ENCODE measurements around the gene COLGALT1.

The COLGALT1 gene

GRCh38 chr19:17627161-17627560 is 71.7 kb downstream of the COLGALT1 start:
- H3K4me3 ChIP-seq: no peak overlapping the region
- no peaks in the 10 kb centered on the region for H3K27me3 ChIP-seq
- no peaks in the 10 kb centered on the region for H3K36me3 ChIP-seq
- H3K9ac ChIP-seq: no peak overlapping the region
- TF ChIP-seq Cebpa-rat (IDR thresholded peaks at IDR 0.05): no peak
- H3K4me2 ChIP-seq: peak overlapping the region in 5 of 11 experiments; percentile 15 to 55 (median 27); a peak in 1 of 22 replicates
- peaks cover 0 to 29% (median 15%) of the 10 kb centered on the region in 10 experiments; a peak in 13 of 20 replicates for H3K4me1 ChIP-seq
- no peak overlapping the region for H3K27ac ChIP-seq
- no peaks in the 10 kb centered on the region for H4K20me1 ChIP-seq
- H3K9me3 ChIP-seq (replicated peaks in 1 of 11): peaks cover under 1 to 12% (median 8%) of the 10 kb centered on the region in 11 experiments; a peak in 21 of 22 replicates

GRCh38 chr19:17627921-17628320 is 72.5 kb downstream of the COLGALT1 start:
- Histone ChIP-seq H4K20me1 (no peaks in the 10 kb centered on the region), H3K4me3 (no peak overlapping the region), H3K27me3 (no peaks in the 10 kb centered on the region), H3K4me2 (peak overlapping the region in 6 of 11 experiments; percentile 15 to 55 (median 34); a peak in 9 of 22 replicates), H3K4me1 (peaks cover 0 to 29% (median 15%) of the 10 kb centered on the region in 10 experiments; a peak in 13 of 20 replicates), H3K27ac (no peak overlapping the region), H3K9me3 (replicated peaks in 1 of 11) (peaks cover 0 to 8% (median 3%) of the 10 kb centered on the region in 11 experiments; a peak in 4 of 22 replicates), H3K36me3 (no peaks in the 10 kb centered on the region), H3K9ac (no peak overlapping the region)
- TF ChIP-seq Cebpa-rat (IDR thresholded peaks at IDR 0.05): no peak

GRCh38 chr19:17629760-17630159 is 74.3 kb downstream of the COLGALT1 start:
- no peak overlapping the region for H3K9ac ChIP-seq
- H3K4me2 ChIP-seq: no peak overlapping the region
- no peaks in the 10 kb centered on the region for H4K20me1 ChIP-seq
- no peak for TF ChIP-seq Cebpa-rat (IDR thresholded peaks at IDR 0.05)
- no peak overlapping the region for H3K4me3 ChIP-seq
- H3K27ac ChIP-seq: no peak overlapping the region
- H3K27me3 ChIP-seq: no peaks in the 10 kb centered on the region
- H3K9me3 ChIP-seq (replicated peaks in 1 of 11): peaks cover 0 to 8% (median 3%) of the 10 kb centered on the region in 11 experiments; a peak in 3 of 22 replicates
- peaks cover 0 to 25% (median 15%) of the 10 kb centered on the region in 10 experiments; a peak in 13 of 20 replicates for H3K4me1 ChIP-seq
- no peaks in the 10 kb centered on the region for H3K36me3 ChIP-seq

GRCh38 chr19:17632577-17632976 is 77.1 kb downstream of the COLGALT1 start:
- H3K9me3 ChIP-seq (replicated peaks in 1 of 11): peaks cover 0 to 8% (median 3%) of the 10 kb centered on the region in 11 experiments; a peak in 3 of 22 replicates
- H3K9ac ChIP-seq: no peak overlapping the region
- H3K4me1 ChIP-seq: peaks cover 0 to 11% (median 6%) of the 10 kb centered on the region in 10 experiments; a peak in 11 of 20 replicates
- H4K20me1 ChIP-seq: no peaks in the 10 kb centered on the region
- no peak overlapping the region for H3K4me3 ChIP-seq
- H3K36me3 ChIP-seq: no peaks in the 10 kb centered on the region
- H3K27ac ChIP-seq: no peak overlapping the region
- TF ChIP-seq Cebpa-rat (IDR thresholded peaks at IDR 0.05): no peak
- no peaks in the 10 kb centered on the region for H3K27me3 ChIP-seq
- no peak overlapping the region for H3K4me2 ChIP-seq

All from BLaER1 treated with 17β-estradiol and CSF1 and Interleukin-3, amounts not matched to agents 10 nM and 100 nM (cell line).